NCI-H1048 (cell line): Measurements from ENCODE around the gene MAGI1.
"Not testable (repeated sequence)": the region's sequence is repeated elsewhere in the genome, so short reads cannot be mapped to it uniquely, and the experiment has no call there.

ENCODE experiments used
- DNase-seq: peaks from one replicate; lab custom pipeline; 2025; lab: John Stamatoyannopoulos, UW

Gene MAGI1

GRCh38 chr3:65749066-65749465, 289.7 kb downstream of the MAGI1 start:
- DNase-seq = no peak

GRCh38 chr3:65748326-65748725, 290.4 kb downstream of the MAGI1 start:
- no peak for DNase-seq

GRCh38 chr3:65746848-65747247, 291.9 kb downstream of the MAGI1 start:
- DNase-seq = no peak

- no peak for DNase-seq
Measured at GRCh38 chr3:65745306-65745705, 293.4 kb downstream of the MAGI1 start.

GRCh38 chr3:65742914-65743313, 295.8 kb downstream of the MAGI1 start:
- DNase-seq = no peak

GRCh38 chr3:65741540-65741939, 297.2 kb downstream of the MAGI1 start:
- DNase-seq = no peak

GRCh38 chr3:65739901-65740541, 298.7 kb downstream of the MAGI1 start:
- no peak for DNase-seq

- no peak for DNase-seq
Measured at GRCh38 chr3:65734792-65735191, 303.9 kb downstream of the MAGI1 start.

GRCh38 chr3:65734382-65734781, 304.3 kb downstream of the MAGI1 start:
- DNase-seq = no peak

- DNase-seq = no peak
Measured at GRCh38 chr3:65733459-65733858, 305.3 kb downstream of the MAGI1 start.

GRCh38 chr3:65732051-65732935, 306.4 kb downstream of the MAGI1 start:
- no peak for DNase-seq

GRCh38 chr3:65730449-65730848, 308.3 kb downstream of the MAGI1 start:
- no peak for DNase-seq

GRCh38 chr3:65729973-65730372, 308.7 kb downstream of the MAGI1 start:
- no peak for DNase-seq

GRCh38 chr3:65729555-65729954, 309.2 kb downstream of the MAGI1 start:
- DNase-seq = no peak

GRCh38 chr3:65728138-65728537, 310.6 kb downstream of the MAGI1 start:
- no peak for DNase-seq

GRCh38 chr3:65723985-65724384, 314.7 kb downstream of the MAGI1 start:
- DNase-seq = no peak

GRCh38 chr3:65723011-65723410, 315.7 kb downstream of the MAGI1 start:
- no peak for DNase-seq

GRCh38 chr3:65720989-65721737, 317.6 kb downstream of the MAGI1 start:
- no peak for DNase-seq

- DNase-seq = not testable (repeated sequence)
Measured at GRCh38 chr3:65719639-65720038, 319.1 kb downstream of the MAGI1 start.

- DNase-seq = no peak
Measured at GRCh38 chr3:65717676-65718346, 320.9 kb downstream of the MAGI1 start.

- no peak for DNase-seq
Measured at GRCh38 chr3:65716071-65716751, 322.5 kb downstream of the MAGI1 start.

- DNase-seq = no peak
Measured at GRCh38 chr3:65714134-65714533, 324.6 kb downstream of the MAGI1 start.
